ENCODE data around the gene MTA3. TPM values are rescaled to one million over a fixed set of nuclear protein-coding genes. Genes with fewer than 3 reads are reported as not detected.
A peak's percentile ranks its signal among the peaks of the same experiment; 100 is the strongest.

The MTA3 gene
- total RNA-seq: 27.2 and 31.0 TPM in 2 replicates
- polyA plus RNA-seq: 39.3 and 47.7 TPM in 2 replicates
- polyA plus RNA-seq (2012): 26.2 and 29.7 TPM in 2 replicates
- 10.9 and 15.2 TPM in 2 replicates for polyA minus RNA-seq (ENCODE audit: low replicate concordance)

DNA sequence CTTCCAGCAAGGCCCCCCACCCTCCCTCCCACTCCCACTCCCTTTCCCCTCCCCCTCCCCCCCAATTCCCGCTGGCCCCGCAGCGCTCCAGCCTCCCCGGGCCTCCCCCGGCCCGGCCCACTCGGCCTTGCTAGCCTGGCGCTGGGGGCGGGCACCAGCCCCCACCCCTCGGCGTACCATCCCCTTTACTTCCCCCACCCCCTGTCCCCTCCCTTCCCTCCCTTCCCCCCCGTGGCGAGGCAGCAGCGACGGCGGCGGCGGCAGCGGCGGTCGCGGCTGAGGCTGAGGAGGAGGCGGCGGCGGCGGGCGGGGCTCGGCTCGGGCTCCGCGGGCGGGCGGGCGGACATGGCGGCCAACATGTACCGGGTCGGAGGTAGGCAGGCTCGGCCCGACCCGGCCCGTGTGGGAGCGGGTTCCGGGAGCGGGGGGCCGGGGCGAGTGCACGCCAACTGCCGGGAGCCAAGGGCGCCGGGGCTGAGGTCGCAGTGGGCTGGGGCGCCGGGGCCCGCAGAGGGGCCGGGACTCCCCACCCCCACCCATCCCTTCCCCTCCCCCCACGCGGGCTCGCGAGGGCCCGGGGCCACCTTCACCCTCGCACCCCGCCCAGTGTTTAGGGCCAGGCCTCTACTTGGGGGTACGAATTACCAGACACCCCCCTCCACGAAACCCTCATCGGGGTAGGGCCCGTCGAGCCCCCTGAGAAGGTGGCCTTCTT, at the start of gene MTA3:
TSS of gene MTA3 (plus strand) at position 232 of the 715 bp plus-strand sequence. CDS start at position 346, 114 bp downstream.
- Histone ChIP-seq H3K36me3 (ENCODE audit: control insufficient read depth, insufficient read depth, low read length) (no peaks in the 10 kb centered on the region), H3K27ac (ENCODE audit: insufficient read depth, low read length) (peak within 1 kb of the TSS; percentile 23), H3K4me3 (replicated peaks in 1 of 4; ENCODE audit: control extremely low read depth in 1 of 4, insufficient read depth in 1 of 4, low read depth in 3 of 4, low read length in 4 of 4) (peak within 1 kb of the TSS; percentile 63 to 81 (median 72)), H2AFZ (ENCODE audit: low read length) (peak within 1 kb of the TSS; percentile 65), H3K4me2 (ENCODE audit: extremely low read depth, insufficient read depth, low read length) (peak within 1 kb of the TSS; percentile 81), H3K27me3 (ENCODE audit: control insufficient read depth, insufficient read depth, low read length) (no peaks in the 10 kb centered on the region), H3K79me2 (ENCODE audit: control insufficient read depth, insufficient read depth, low read length) (peaks cover 8% of the 10 kb centered on the region), H3K9ac (ENCODE audit: insufficient read depth, low read length) (peak within 1 kb of the TSS; percentile 58), H4K20me1 (ENCODE audit: control insufficient read depth, extremely low read depth, insufficient read depth, low read length) (no peaks in the 10 kb centered on the region), H3K4me1 (ENCODE audit: control insufficient read depth, extremely low read depth, insufficient read depth, low read length) (peaks cover 9% of the 10 kb centered on the region), H3K9me3 (ENCODE audit: control insufficient read depth, insufficient read depth, low read depth, low read length) (no peaks in the 10 kb centered on the region)
- peak; percentile 27 to 46 for DNase-seq (ENCODE audit: low read depth in 2 of 2)
- TF ChIP-seq EZH2 (IDR thresholded peaks at IDR 0.05; ENCODE audit: low read length, missing control alignments): no peak
- TF ChIP-seq, protein P1, sequence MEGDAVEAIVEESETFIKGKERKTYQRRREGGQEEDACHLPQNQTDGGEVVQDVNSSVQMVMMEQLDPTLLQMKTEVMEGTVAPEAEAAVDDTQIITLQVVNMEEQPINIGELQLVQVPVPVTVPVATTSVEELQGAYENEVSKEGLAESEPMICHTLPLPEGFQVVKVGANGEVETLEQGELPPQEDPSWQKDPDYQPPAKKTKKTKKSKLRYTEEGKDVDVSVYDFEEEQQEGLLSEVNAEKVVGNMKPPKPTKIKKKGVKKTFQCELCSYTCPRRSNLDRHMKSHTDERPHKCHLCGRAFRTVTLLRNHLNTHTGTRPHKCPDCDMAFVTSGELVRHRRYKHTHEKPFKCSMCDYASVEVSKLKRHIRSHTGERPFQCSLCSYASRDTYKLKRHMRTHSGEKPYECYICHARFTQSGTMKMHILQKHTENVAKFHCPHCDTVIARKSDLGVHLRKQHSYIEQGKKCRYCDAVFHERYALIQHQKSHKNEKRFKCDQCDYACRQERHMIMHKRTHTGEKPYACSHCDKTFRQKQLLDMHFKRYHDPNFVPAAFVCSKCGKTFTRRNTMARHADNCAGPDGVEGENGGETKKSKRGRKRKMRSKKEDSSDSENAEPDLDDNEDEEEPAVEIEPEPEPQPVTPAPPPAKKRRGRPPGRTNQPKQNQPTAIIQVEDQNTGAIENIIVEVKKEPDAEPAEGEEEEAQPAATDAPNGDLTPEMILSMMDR (conservative IDR thresholded peaks at IDR 0.05 in 1 of 2, IDR thresholded peaks at IDR 0.05 in 1 of 2; ENCODE audit: low read depth in 1 of 2, low read length in 2 of 2): no peak

DNA sequence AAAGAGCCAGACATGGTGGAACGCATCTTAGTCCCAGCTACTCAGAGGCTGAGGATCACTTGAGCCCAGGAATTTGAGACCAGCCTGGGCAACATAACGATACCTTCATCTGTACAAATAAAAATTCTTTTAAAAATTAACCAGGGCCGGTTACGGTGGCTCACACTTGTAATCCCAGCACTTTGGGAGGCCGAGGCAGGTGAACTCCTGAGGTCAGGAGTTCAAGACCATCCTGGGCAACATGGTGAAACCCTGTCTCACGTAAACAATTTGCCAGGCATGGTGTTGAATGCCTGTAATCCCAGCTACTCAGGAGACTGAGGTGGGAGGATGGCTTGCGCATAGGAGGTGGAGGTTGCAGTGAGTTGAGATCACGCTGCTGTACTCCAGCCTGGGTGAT, 48.8 kb upstream of the MTA3 start:
- H3K9ac ChIP-seq (ENCODE audit: insufficient read depth, low read length): no peak overlapping the region
- no peaks in the 10 kb centered on the region for H3K4me1 ChIP-seq (ENCODE audit: control insufficient read depth, extremely low read depth, insufficient read depth, low read length)
- no peaks in the 10 kb centered on the region for H3K36me3 ChIP-seq (ENCODE audit: control insufficient read depth, insufficient read depth, low read length)
- no peaks in the 10 kb centered on the region for H3K27me3 ChIP-seq (ENCODE audit: control insufficient read depth, insufficient read depth, low read length)
- H4K20me1 ChIP-seq (ENCODE audit: control insufficient read depth, extremely low read depth, insufficient read depth, low read length): no peaks in the 10 kb centered on the region
- no peak overlapping the region for H3K27ac ChIP-seq (ENCODE audit: insufficient read depth, low read length)
- no peak overlapping the region for H3K4me3 ChIP-seq (replicated peaks in 1 of 4; ENCODE audit: control extremely low read depth in 1 of 4, insufficient read depth in 1 of 4, low read depth in 3 of 4, low read length in 4 of 4)
- H3K4me2 ChIP-seq (ENCODE audit: extremely low read depth, insufficient read depth, low read length): no peak overlapping the region
- no peaks in the 10 kb centered on the region for H3K79me2 ChIP-seq (ENCODE audit: control insufficient read depth, insufficient read depth, low read length)
- no peak for DNase-seq (ENCODE audit: low read depth in 2 of 2)
- H3K9me3 ChIP-seq (ENCODE audit: control insufficient read depth, insufficient read depth, low read depth, low read length): no peaks in the 10 kb centered on the region
- TF ChIP-seq, protein P1 (conservative IDR thresholded peaks at IDR 0.05 in 1 of 2, IDR thresholded peaks at IDR 0.05 in 1 of 2; ENCODE audit: low read depth in 1 of 2, low read length in 2 of 2): no peak
- no peak for TF ChIP-seq EZH2 (IDR thresholded peaks at IDR 0.05; ENCODE audit: low read length, missing control alignments)
- H2AFZ ChIP-seq (ENCODE audit: low read length): no peak overlapping the region

DNA sequence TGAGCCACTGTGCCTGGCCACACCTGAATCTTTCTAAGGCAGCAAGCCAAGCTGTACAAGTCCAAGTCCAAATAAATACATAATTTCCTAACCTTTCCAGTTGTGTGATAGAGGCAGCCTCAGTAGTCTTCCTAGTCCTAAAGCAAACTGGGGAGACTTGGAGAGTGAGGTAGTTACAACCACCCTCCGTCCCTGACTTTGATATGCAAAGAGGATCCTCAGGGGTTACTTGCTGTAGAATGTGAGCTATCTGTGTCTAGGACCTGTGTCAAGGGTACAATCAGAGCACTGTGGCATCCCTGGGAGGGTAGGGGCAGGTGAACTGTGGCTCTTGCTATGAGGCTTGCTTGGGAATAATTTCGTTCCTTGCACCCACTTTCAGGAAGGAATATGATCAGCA, 46.4 kb upstream of the MTA3 start:
- Histone ChIP-seq H3K27ac (ENCODE audit: insufficient read depth, low read length) (no peak overlapping the region), H3K9ac (ENCODE audit: insufficient read depth, low read length) (no peak overlapping the region), H3K4me2 (ENCODE audit: extremely low read depth, insufficient read depth, low read length) (no peak overlapping the region), H3K27me3 (ENCODE audit: control insufficient read depth, insufficient read depth, low read length) (no peaks in the 10 kb centered on the region), H3K9me3 (ENCODE audit: control insufficient read depth, insufficient read depth, low read depth, low read length) (no peaks in the 10 kb centered on the region), H3K4me1 (ENCODE audit: control insufficient read depth, extremely low read depth, insufficient read depth, low read length) (no peaks in the 10 kb centered on the region), H3K36me3 (ENCODE audit: control insufficient read depth, insufficient read depth, low read length) (no peaks in the 10 kb centered on the region), H4K20me1 (ENCODE audit: control insufficient read depth, extremely low read depth, insufficient read depth, low read length) (no peaks in the 10 kb centered on the region), H3K4me3 (replicated peaks in 1 of 4; ENCODE audit: control extremely low read depth in 1 of 4, insufficient read depth in 1 of 4, low read depth in 3 of 4, low read length in 4 of 4) (no peak overlapping the region), H2AFZ (ENCODE audit: low read length) (no peak overlapping the region), H3K79me2 (ENCODE audit: control insufficient read depth, insufficient read depth, low read length) (no peaks in the 10 kb centered on the region)
- no peak for DNase-seq (ENCODE audit: low read depth in 2 of 2)
- TF ChIP-seq, protein P1 (conservative IDR thresholded peaks at IDR 0.05 in 1 of 2, IDR thresholded peaks at IDR 0.05 in 1 of 2; ENCODE audit: low read depth in 1 of 2, low read length in 2 of 2): no peak
- TF ChIP-seq EZH2 (IDR thresholded peaks at IDR 0.05; ENCODE audit: low read length, missing control alignments): no peak

Data from fibroblast of lung (primary cell).